NCI-H2107 (cell line): Measurements from ENCODE around the gene STK32C.

Experiments used
- DNase-seq: peaks from one replicate; lab custom pipeline; 2025; lab: John Stamatoyannopoulos, UW

The STK32C gene

DNA sequence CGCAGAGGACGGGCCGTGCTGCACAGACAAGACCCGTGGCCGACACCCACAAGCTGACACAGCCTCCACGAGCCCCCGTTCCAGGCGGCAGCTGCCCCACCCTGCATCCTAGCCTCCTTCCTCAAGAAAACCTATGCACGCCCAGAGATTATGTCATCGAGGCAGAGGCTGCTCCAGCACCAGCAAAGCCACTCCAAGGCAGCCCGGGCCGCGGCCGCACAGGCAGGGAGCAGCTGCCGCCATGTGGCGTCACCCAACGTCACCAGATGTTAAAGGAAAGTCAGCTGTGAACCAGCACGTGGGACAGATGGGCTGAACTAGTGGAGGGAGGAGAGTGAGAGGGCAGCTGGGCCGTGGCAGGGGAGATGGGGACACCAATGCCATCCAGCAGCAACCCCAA is 59.8 kb downstream of the STK32C start:
- DNase-seq = no peak

DNA sequence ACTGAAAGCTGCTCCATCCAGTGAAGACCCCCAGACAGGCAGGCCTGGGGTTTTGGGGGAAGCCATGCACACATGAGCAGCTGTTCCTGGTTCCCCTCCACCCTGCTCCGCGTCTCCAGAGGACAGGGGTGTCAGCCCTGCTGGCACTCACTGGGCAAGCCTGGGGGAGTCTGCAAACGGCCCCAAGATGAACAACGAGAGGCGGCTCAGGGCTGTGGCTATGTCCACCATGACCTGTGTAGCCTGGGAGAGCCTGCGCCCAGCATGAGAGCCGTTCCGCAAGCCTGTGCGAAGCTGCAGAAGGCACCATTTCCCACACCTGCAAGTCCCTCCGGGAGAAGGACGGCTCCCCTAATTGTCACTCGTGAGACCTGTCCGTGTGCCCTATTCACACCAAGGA is 61.5 kb downstream of the STK32C start:
- DNase-seq = no peak

DNA sequence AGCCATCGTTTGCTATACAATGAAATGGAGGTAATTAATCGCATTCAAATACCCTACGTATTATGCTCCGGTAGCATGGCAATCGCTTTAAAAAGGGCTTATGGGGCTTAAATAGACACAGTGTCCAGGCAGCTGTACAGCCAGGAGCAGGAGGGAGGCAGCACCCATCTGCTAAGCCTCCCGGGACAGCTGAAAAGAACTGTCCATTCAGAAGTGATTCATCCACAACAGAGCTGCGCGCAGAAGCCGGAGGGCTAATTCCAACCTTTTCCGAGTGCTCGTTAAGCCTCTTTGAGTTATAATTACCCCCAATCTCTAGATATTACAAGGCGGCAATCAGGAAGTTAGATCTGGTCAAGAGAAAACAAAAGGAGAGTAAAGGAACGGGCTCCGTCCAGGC is 62.7 kb downstream of the STK32C start:
- DNase-seq = no peak

DNA sequence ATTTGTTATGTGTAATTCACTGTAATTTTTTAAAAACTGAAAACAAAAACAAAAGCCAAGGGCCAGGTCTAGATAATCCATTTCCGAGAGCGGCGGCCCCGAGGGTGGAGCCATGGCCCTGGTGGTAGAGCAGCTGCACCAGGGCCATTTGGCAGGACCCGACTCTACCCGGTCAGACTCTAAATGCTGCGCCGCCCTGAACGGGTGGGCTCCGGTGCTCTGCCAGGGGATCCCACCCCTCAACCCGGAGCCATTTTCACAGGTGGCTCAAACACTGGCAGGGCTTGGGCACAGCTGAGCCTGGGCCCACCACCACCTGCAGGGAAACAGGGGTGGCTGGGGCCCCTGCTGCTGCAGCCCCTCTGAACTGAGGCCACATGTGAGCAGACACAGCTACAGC is 64.1 kb downstream of the STK32C start:
- no peak for DNase-seq

DNA sequence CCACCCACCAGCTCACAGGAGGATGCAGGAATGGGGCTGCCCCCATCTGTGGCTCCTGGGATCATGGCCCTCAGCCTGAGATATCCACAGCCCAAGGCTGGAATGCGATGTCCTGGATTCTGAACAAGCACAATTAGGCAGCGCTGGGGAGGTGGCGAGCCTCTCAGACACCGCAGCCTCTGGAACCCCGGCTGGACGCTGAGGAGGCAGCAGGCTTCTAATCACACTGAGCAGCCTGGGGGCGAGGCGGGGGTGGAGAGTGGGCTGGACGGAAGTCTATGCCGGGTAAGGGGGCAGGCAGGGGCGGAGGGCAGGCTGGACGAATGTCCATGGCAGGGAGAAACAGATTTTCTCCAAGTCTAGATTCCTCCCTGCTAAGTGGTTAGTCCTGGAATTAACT is 64.6 kb downstream of the STK32C start:
- DNase-seq = no peak

DNA sequence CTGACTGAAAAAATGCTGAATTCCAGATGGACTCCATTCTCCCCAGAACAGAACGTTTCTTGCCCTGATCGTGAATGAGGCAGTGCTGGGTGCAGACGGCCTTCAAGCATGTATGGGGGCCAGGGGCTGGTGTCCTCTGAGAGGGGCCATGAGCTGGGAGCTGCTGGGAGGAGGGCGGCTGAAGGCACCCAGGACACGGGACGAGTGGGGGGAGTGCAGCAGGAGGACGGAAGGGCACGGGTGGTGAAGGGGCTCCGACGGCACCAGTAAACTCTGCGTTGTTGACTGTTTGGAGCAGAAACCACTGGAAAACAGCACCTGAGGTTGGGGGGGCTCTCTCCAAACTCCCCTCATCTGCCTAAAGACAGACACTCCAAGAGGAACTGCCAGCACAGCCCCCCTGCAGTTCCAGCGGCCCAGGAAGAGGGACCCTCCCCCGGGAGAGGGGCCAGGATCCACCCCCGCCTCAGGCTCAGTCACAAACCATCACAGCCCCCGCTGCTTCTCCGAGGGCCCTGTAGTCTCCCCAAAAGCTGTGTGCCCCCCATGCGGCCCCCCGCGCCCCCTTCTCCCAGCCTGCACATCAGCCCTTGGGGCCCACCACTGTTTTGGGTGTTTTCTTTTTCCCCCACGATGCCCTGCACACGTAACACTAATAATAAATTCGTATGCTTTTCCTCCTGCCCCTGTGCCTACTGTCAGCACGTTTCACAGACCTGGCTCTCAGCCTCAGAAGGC is 65.5 kb downstream of the STK32C start:
- DNase-seq = no peak

DNA sequence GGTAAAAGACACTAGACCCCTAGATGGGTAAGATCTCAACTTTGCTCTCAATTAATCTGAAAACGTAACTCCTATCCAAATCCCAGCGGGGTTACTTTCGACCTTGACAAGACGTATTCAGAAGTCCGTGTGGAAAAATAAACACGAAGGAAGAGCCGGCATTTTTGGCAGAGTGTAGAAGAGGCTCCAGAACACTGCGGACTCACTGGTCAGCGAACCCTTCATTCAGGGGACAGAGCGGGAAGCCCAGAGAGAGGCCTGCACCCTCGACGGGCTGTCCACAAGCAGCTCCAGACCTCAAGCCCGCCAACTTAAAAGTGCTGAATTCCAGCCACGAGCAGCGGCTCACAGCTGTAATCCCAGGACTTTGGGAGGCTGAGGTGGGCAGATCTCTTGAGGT is 66.3 kb downstream of the STK32C start:
- DNase-seq = no peak

DNA sequence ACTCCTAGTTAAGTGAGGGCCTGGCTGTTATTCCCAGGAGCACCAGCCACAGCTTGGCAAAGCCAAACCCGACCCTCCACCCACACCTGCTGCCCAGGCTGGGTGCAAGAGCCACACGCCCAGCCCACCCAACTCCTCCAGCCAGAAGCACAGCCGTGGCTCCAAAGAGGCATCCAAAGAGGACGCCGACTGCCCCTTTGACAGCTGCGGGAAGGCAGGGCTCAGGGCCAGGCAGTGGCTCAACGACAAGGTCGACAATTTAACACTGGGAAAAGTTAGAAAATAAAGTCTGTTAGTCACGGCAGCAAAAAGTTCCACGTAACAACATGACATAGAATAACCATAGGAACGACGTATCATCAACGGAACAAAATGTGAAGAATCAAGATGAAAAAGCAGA is 66.7 kb downstream of the STK32C start:
- no peak for DNase-seq

DNA sequence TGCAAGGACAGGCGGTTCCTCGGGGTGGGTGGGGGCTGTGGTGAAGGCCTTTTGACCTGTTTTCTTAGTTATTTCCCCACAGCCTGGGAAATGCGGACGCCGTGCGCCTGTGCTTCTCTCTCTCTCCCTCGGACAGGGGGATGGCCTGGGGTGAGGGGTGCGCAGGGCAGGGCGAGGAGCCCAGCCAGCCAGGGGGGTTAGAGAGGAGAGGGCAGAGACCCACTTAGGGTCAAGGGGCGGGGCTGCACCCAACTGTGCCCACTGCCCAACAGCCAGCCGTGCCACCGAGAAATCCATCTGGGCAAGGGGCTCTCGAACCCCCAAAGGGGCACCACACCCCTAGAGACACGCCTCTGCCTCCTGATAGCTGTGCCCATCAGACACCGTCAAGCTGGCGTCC is 67.2 kb downstream of the STK32C start:
- no peak for DNase-seq

DNA sequence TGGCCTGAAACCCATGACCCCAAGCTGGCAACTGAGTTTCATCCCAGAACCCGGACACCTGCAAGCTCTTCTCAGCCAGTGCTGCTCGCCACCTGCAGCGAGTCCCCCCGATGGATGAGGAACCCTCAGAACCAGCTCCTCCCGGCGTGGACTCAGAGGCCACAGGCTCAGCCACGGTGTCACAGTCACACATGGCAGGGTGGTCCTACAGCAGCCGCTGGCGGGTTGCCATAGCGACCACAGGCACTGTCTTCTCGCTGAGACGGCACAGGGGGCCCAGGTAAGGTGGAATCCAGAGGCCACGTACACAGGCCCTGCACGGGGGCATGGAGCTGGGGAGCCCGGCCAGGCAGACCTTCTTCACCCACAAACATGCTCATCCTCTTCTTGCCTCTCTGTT is 67.6 kb downstream of the STK32C start:
- DNase-seq = no peak

DNA sequence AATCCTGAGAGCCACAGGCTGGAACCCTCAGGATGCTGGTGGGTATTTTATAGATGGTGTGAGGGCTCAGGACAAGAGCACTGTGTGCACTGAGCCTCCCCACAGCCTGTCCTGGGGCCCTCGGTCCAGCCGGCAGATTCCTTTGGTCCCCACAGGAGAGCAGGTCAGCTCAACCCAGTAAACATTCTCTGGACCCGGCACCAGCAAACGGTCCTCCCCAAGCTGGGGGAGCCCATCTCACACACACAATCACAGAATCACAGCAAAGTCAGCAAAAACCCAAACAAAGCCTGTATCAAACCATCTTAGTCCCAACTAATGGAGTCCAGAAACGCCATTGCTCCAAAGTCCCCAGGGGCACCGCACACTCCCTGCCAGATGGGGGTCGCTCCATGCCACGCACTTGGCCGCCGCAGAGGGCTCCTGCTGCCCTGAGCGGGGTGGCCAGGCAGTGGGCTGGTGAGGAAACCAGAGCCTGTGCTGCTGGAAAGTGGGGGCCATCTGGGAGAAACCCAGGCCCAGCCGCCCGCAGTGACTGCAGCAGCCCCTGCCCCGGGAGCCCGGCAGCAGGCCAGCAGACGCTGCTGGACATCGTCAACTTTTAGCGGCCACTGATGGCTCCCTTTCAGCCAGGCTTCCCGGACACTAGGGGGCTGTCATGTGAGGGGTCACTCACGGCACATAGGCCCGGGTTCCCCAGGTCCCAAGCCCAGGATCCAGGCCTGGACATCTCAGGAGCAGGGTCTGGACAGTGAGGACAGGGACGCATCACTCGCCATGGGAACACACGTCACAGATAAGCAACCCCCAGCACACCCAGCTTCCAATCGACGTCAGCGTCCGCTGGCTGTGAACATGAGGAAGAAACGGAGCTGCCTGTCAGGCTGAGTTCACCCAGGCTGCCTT is 68.4 kb downstream of the STK32C start:
- DNase-seq = no peak

DNA sequence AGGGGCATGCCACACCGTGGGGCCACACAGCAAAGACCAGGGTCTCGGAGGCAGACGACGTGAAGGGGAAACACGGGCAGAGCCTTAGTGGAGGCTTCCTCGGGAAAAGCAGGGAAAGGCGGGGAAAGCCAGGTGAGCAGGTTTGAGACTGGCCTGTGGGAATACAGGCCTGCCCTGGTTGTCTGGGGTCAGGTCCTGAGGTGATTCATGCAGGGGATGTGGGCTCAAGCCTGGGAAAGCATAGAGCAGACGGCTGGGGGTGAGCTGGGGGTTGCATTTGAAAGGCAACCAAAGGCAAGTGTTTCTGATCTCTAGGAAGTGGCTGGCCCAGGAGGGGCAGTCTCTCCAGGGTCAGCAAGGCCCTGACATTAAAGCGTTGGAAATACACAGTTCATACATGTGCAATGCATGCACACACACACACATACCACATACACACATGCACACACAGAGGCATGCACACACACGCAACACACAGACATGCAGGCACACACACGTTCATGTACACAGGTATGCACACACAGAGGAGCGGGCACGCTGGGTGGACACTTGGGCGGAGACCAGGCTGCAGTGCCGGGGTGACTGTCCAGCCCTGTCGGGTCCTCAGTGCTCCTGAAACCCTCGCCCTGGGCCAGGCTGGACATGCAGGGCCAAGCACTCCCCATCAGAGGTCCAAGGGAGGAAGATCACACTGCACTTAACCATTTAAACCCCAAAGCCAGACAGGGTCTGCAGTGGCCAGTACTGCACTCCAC is 69.2 kb downstream of the STK32C start:
- DNase-seq = no peak

DNA sequence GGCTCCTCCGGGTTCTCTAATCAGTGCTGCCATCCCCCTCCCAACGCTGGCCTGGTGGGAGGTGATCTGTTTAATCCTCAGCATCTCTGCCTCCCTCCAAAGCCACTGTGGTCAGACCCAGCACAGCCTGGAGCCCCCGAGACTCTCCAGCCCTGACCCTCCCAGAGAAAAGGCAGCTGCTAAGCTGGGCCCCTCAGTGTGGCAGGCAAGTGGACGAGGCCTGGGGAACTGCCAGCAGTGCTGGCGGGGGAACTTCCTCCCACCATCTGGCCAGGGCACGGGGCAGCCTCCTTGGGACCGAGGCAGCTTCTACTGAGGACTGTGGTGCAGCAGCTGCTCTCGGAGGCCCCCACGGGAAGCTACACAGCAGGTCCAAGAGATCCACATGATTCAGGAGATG is 69.9 kb downstream of the STK32C start:
- DNase-seq = no peak

DNA sequence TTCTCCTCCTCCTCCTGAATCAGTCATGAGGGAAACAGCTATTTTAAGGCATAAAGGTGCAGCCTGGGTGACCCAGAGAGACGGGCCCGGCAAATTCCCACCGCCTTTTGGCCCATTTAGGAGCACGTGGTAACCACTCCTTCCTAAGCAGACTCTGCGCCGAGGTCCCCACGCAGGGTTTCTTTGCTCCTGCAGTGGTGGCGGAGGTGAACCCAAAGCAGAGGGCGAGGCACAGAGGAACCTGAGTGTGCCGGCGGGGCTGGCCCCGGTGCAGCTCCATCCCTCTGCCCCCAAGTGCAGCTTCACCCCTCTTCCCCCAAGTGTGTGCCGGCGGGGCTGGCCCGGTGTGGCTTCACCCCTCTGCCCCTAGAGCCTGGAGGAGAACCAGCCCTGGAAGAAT is 70.4 kb downstream of the STK32C start:
- no peak for DNase-seq

DNA sequence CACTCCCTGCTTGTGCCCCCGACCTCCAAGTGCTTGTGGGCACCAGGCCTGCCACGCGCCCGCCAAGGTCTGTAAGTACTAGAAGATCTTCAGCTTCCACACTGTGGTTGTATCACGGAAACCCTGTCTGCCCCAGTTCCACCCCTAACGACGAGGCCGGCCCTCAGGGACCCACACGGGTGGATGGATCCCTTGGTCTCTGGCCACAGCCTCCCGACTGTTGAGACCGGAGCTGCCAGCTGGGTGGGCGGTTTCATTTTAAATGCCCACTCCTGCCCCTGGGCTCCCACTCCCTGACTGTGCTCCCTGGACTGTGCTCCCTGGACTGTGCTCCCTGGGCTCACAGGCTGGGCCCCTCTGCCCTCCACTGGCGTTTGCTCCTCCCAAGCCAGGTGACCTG is 70.9 kb downstream of the STK32C start:
- no peak for DNase-seq

DNA sequence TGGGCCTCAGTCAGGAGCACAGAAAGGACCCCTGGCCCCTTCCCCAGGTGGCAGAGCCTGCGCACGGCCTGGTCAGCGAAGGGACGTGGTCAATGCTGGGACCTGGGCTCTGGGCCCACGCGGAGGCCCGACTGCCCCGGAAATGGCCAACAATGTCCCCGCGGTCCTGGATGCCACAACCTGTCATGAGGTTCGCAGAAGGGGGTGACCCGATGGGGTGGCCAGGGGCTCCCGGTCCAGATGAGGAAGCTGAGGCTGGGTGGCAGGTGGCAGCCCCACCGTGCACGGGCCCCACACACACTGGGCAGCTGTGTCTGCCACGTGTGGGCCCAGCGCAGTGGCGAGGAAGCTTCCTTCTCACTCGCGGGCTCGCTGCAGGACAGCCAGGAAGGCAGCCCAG is 71.6 kb downstream of the STK32C start:
- no peak for DNase-seq

DNA sequence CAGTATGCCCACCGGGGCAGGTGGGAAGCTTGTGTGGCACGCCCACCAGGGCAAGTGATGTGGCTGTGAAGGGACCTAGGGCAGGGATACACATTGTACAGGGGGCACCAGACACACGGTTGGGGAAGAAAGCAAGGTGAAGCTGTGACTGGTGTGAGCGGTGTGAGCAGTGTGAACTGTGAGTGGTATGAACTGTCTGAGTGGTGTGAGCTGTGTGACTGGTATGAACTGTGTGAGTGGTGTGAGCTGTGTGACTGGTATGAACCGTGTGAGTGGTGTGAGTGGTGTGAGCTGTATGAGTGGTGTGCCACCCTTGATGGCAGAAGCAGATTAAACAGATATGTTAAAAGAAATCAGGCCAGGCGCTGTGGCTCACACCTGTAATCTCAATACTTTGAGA is 72.9 kb downstream of the STK32C start:
- no peak for DNase-seq

DNA sequence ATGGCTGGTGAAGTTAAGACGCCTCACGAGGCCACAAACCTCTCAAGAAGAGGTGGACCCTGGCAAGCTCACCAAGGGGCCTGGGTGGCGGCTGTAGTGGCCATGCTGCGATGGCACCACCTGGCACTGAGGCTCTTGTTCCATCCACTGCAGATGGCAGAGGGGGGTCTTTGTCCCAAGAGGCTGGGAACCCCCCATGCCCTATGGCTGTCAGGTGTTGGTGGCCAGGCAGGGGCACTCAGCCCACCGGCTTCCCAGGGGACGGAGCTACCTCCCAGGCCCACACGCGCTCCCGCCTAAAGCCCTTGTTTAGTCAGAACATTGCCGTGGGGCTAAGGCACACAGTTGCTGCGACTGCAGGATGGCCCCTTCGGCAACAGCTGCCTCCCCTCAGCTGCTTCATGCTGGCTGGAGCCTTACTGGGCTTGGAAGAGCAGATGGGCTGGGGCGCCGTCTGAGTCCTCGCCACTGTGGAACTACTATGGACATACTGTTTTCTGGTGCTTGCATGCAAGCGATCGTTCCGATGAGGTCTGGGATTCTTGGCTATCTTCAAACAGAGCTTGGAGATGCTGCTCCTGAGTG is 74.2 kb downstream of the STK32C start:
- DNase-seq = no peak

DNA sequence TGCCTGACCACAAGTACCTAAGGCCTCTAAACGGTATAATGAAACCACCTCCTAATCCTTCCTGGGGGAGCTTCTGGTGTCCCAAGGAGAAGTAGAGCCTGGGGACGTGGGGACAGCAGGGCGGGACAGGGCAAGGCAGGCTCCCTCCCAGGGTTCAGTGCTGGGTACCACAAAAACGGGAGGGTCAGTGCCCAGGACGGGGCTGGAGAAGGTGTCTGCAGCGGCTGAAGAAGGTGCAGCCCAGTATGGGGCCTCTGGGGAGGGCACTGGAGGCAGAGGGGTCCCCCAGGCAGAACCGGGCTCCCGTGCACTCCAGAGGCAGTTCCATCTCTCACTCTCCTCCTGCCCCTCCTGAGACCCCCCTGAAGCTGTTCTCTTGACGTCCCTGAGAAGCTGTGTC is 74.8 kb downstream of the STK32C start:
- DNase-seq = no peak

DNA sequence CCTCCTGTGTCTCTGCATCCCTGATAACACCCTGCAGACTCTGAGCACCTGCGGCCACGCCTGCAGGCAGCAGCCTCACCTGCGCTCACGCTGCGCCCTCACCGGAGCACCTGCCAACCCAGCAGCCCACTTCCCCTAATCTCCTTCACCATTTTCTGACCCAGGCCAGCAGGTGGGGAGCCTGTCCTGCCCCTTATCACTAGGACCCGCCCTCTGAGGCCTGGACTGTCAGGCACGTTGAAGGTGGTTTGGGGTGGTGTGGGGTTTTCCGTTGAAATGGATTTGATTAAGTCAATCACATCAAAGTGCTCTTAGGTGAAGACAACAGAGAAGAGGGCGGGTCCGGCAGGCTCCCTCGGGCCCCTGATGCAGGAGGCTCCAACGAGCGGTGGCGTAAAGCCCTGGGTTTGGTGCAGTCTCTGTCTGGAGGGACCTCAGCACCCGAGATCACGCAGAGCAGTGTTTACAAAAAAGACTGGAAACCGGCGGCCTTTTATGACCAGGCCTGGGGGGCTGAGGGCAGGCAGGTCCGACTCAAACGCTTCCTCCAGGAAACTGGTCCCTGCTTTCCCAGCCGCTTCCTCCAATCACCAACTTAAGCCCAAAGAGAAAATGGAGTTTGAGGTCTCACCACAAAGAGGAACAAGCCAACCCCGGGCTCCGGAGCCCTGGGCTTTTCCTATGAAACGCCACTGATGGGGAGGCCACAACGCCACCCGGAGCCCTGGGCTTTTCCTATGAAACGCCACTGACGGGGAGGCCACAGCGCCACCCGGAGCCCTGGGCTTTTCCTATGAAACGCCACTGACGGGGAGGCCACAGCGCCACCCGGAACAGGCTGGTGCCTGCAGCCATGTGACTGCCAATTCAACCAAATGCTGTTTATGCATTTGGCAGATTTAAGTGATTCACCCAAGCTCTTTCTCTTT is 75.5 kb downstream of the STK32C start:
- peak; percentile 43 for DNase-seq

DNA sequence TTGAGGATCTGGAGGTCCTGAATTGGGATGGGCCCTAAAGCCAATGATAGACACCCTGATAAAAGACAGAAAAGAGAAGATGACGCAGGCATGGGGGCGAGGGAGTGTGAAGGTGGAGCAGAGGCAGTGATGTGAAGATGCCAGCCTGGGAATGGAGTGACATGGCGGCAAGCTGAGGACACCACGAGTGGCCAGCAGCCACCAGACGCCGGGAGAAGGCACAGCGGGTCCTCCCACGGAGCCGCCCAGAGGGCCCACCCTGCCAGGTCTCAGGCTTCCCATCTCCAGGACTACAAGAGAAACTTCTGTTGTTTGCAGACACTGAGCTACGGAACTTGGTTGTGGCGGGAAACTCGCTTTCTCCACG is 76.1 kb downstream of the STK32C start:
- no peak for DNase-seq
